ENCODE measurements around the gene CTR9. TPM values are rescaled to one million over a fixed set of nuclear protein-coding genes. Genes with fewer than 3 reads are reported as not detected.

Gene CTR9
- total RNA-seq, 3 donors from 2014 or later (not counting 1 experiment from before 2014, with no cell fraction given), result 30.6 to 47.3 (median 38.0) TPM

Other genes with a start within 250 kb of the CTR9 start
- 10 to 100 TPM; 10.3 to 13.9 (median 11.7) TPM for gene RNF141, start 210.1 kb upstream of the CTR9 start, total RNA-seq
- gene LYVE1, start 182.6 kb upstream of the CTR9 start, total RNA-seq, result not detected
- gene IRAG1, start 57.5 kb upstream of the CTR9 start, total RNA-seq, result under 1 TPM in 2 of 3 donors, not detected in 1; 0.50 to 0.54 TPM
- 100 to 1,000 TPM; 718 to 820 (median 751) TPM for gene EIF4G2, start 57.7 kb downstream of the CTR9 start, total RNA-seq
- gene ZBED5, start 106.8 kb downstream of the CTR9 start, total RNA-seq, result 10 to 100 TPM; 40.0 to 61.3 (median 53.9) TPM